ENCODE measurements around the gene GZMA.

GZMA gene

GRCh38 chr5:55141945-55142690, 39.7 kb downstream of the GZMA start:
- no peak for DNase-seq (ENCODE audit: low read depth)
- no peak overlapping the region for H3K4me3 ChIP-seq (ENCODE audit: low read depth, low read length)
- TF ChIP-seq CTCF (conservative IDR thresholded peaks at IDR 0.05; ENCODE audit: low read depth, low read length): no peak

GRCh38 chr5:55143624-55144023, 41.2 kb downstream of the GZMA start:
- DNase-seq (ENCODE audit: low read depth): no peak
- H3K4me3 ChIP-seq (ENCODE audit: low read depth, low read length): no peak overlapping the region
- no peak for TF ChIP-seq CTCF (conservative IDR thresholded peaks at IDR 0.05; ENCODE audit: low read depth, low read length)

- TF ChIP-seq CTCF (conservative IDR thresholded peaks at IDR 0.05; ENCODE audit: low read depth, low read length): no peak
- H3K4me3 ChIP-seq (ENCODE audit: low read depth, low read length): no peak overlapping the region
- DNase-seq (ENCODE audit: low read depth): no peak
Observed at GRCh38 chr5:55146080-55146479, 43.6 kb downstream of the GZMA start.

- peak; percentile 100 for TF ChIP-seq CTCF (conservative IDR thresholded peaks at IDR 0.05; ENCODE audit: low read depth, low read length)
- peak; percentile 92 for DNase-seq (ENCODE audit: low read depth)
- no peak overlapping the region for H3K4me3 ChIP-seq (ENCODE audit: low read depth, low read length)
Observed at GRCh38 chr5:55146543-55147151, 44.2 kb downstream of the GZMA start.

GRCh38 chr5:55149308-55149795, 46.9 kb downstream of the GZMA start:
- no peak overlapping the region for H3K4me3 ChIP-seq (ENCODE audit: low read depth, low read length)
- no peak for DNase-seq (ENCODE audit: low read depth)
- TF ChIP-seq CTCF (conservative IDR thresholded peaks at IDR 0.05; ENCODE audit: low read depth, low read length): no peak

- DNase-seq (ENCODE audit: low read depth): peak; percentile 87
- no peak for TF ChIP-seq CTCF (conservative IDR thresholded peaks at IDR 0.05; ENCODE audit: low read depth, low read length)
- H3K4me3 ChIP-seq (ENCODE audit: low read depth, low read length): no peak overlapping the region
Observed at GRCh38 chr5:55151923-55152842, 49.7 kb downstream of the GZMA start.

Measured in choroid plexus epithelial cell (primary cell).